Measurements from ENCODE around the gene RAC2.
A peak's percentile ranks its signal among the peaks of the same experiment; 100 is the strongest.

The RAC2 gene

DNA sequence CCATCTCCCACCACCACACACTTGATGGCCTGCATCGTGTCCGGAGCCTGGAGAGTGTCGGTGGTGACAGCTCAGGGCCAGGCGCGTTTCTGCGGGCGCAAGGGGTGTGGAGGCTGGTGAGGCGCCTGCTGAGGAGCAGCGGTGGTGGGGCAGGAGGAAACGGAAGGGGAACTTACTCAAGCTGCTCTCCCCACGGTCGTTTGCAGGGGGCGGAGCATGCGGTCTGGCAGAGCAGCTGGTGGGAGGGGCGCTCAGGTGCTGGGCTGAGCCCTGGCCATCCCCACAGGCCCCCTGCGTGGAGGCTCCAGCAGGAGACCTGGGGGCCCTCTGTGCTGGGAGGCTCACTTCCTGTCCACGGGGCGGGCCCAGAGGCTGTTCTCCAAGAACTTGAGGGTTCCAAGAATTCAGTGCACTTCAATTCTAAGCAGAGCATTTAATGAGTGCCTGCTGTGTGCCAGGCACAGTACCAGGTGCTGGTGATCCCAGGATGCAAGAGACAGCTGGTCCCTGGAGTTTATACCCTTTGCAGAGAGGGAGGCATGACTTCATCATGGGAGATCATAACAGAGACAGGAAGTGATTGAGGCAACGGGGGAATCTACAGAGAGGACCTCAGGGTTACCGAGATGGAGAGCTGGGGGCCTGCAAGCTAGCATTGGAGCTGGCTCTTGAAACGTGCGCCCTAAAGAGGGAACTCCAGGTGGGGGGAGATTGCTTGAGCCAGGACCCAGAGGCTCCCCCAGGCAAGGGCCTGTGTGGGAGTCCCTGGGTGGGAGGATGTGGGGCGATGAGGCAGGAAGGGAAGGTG lies at the start of gene RAC2:
Gene RAC2, minus strand, starts transcription at position 156 of the 808 bp plus-strand sequence. Its CDS starts 121 bp downstream, at position 35.
- DNase-seq, result peak; percentile 28

DNA sequence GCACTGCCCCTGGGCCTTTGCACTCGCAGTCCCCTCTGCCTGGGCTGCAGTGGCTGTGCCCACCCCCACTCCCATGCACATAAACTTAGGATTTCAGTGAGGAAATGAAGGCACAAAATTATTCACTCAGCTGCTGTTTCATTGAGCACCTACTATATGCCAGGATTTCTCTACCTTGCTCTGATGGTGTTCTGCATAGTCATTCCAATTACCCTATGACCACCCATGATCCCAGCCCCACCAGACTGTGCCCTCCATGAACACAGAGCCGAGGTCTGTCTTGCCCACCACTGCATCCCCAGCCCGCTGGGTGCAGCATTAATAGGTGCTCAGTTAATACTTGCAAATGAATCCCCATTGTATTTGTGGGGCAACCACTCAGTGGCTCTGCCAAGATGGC lies 49.1 kb upstream of the RAC2 start:
- no peak for DNase-seq

DNA sequence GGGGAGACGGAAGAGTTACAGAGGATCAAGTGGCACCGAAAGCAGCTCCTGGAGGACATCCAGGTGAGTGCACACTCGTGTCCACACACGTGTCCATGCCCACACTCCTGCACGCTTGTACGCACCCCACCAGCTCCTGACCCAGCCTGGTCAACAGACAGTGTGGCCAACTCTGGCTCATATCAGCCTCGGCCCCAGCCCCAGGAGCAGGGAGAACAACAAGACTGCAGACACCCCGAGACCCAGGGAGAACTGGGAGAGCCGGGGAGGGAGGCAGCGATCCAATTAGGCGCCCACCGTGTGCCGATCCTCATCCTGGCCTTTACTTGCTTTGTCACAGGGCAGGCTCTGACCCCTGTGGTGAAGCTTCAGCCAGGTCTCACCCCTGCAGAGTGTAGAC lies 48.6 kb upstream of the RAC2 start:
- DNase-seq, result no peak

DNA sequence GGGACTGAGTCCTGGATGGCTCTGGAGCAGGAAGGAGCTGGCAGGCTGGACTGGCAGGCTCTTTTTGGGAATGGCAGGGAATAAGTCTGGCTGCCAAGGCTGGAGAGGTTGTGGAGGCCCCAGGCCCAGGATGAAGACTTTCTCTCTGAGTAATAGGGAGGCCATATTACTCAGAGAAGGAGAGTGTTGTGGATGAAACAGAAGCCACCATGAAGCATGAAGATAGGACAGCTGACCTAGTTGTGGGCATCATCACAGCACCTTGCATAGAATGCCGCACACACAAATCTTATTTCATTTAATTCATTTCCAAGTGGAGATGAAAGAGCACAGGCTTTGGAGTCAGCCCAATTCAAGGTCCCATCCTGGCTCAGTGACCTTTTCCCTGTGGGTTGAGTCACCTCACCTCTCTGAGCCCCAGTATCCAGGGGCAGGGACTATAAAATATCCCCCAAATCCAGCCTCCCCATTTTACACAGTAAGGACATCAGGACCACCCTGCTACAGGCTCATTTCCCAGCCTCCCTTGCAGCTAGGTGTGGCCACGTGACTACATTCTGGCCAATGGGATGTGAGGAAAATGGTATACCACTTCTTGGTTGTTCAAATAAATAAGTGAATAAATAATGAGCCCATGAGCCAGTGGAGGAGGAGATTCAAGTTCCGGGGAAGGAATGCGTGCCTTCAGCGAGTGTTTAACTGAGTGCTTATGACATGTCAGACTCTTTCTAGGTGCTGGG lies 47.7 kb upstream of the RAC2 start:
- no peak for DNase-seq

DNA sequence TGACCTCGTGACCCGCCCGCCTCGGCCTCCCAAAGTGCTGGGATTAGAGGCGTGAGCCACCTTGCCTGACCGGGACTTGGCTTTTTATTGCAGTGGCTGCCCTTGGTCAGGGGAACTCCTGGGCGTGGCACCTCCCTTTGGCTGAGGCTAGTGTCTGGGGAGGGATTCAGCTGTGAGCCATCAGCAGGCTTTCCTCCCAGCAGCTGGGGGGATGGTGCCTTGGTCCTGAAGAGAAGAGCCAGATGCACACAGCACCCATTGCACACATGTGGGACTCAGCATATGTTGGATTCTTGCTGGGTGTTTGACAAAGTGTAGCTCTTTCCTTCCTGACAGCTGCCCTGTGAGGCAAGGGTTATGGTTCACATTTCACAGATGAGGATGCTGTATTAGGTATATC lies 46.7 kb upstream of the RAC2 start:
- DNase-seq, result no peak

DNA sequence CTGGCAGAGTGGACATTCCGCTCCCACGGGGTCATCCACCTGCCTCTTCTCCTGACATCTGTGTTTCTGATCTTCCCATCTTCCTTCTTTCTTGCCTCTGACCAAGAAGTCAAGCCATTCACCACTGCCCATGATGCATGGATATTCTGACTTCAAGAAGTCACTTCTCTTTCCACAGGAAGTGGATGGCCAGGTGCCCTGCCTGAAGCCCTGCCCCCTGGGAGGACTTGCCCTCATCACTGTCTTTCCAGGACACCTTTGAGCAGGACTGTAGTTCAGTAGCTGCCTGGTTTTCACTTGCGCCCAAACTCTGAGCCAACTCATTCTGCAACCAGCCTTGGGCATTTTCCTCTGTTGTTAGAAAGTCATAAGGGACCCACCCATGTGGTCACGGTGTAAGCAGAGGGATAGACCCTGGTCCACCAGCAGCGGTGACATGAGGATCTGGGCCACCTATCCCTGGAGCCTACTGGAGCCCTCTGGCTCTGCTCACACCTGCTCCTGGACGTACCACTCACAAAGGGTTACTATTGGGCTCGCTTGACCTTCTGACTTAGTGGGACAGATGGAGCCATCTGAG lies 45.2 kb upstream of the RAC2 start:
- no peak for DNase-seq

DNA sequence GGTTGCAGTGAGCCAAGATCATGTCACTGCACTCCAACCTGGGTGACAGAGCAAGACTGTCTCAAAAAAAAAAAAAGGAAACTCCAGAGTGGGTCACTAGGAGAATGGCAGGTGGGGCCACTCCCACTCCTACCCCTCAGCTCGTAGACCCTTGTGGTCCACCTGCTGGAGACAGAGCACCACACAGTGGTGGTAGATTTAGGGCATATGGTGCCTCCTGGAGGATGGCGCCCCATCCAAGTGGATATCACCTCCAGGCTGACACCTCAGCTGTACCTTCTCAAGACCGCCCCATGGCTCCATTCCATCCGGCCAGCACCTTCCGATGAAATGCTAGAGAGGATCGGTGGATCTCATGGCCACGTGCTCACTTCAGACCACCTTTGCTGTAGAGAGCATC lies 44.5 kb upstream of the RAC2 start:
- no peak for DNase-seq

DNA sequence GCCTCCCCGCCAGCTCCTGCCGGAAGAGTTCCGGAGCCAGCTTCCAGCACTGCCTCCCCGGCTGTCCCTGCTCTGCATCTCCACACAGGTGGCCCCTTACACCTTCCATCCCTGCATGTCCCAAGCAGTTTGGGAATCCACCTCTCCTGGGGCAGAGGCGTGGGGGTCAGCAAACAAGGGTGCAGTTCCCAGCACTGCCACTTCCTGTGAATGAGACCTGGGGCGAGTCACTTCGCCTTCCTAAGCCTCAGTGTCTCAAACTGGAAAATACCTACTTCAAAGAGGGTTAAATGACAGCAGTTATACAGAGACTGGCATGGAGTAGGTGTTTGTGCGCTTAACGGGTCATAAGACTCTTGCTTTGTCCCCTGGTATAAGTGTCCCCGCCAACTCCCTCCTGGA lies 43.5 kb upstream of the RAC2 start:
- no peak for DNase-seq

DNA sequence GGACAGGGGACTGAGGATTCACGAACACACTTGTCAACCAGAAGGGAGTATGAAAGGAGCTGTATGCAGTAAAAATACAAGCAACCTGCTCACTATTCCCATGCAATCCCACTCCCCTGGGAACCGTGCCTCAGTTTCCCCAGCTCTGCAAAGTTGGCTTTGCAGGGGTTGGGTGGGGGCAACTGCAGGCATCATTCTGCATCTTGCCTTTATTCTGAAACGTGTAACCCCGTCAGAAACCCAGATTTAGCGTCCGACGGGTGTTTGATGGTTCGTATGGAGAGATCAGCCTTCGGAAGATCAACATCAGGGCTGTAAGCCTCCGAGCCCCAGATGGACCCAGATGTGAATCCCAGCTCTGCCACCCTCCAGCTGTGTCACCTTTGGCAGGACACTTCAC lies 41.9 kb upstream of the RAC2 start:
- DNase-seq, result no peak

DNA sequence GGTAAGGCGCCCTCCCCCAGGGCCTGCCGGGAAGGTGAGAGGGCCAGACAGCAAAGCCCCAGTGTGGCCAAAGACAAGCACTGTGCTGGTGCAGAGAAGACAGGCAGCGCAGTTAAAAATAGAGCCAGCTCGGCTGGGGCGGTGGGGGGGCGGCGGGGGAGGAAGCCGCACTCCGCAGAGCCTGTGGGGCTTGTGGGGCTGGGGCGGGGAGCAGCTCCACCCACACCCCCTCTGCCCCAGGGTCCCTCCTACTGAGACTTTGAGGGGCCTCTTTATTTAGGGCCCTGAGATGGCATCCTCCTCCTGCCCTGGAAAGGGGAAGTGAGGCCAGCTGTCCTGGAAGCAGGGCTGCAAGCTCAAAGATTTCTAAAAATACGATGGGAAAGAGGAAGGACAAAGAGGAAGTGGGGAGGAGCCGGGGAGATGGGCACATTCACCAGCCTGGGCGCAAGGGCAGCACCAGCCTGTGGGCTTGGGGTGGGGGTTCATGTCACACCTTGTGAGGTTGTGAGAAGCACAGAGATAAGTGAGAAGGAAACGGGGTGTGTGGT lies 40.8 kb upstream of the RAC2 start:
- no peak for DNase-seq

DNA sequence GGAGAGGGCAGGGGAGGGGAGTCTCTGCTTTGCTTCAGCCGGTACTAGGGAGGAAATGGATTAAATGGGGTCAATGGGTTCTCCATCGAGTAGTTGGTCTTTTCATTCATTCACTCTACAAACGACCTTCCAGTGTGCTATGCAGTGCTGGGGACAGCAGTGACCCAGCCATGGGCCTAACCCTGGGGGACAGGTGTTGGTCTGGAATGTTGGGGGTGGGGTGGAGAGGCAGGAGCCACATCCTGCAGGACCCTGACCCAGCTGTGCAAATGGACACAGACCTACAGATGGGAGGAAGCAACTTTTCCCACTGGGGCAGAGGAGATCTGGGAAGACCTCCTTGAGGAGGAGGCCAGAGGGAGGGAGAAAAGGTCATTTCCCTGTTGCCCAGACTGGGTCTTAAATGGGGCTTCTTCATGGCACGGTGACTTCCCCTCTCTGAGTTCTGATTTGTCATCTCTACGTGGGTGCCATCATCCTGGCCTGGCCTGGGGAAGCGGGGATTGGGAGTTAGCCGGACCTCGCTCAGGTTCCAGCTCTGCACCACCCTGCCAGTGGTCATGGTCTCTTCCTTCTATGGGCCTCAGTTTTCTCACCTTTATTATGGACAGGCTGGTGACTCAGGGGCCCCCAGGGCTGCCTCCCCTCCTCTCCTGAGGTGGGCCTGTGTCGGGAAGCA lies 40.2 kb upstream of the RAC2 start:
- DNase-seq, result no peak

DNA sequence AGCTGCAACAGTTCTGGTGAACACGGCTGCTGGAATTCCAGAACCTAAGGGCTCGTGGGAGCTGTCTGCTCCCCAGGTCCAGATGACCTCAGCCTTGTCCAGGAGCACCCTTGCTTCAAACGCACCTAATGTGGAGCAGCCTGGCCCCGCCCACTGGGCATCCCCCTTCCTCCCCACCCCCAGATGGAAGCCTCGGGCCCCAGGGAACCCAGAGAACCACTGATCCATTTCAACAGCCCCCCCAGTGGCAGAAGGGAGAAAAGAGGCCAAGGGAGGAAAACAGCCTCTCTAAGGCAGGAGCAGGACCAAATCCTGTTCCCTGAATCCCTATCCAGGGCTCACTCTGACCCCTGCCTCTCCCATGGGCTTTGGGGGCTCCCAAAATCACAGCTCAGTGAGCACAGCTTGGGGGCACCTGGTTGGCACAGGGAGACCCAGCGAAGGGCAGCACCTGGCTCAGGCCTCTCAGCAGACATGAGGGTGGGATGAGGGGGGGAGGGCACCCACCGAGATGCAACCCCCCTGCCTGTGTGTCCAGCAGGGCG lies 39.4 kb upstream of the RAC2 start:
- DNase-seq, result no peak

DNA sequence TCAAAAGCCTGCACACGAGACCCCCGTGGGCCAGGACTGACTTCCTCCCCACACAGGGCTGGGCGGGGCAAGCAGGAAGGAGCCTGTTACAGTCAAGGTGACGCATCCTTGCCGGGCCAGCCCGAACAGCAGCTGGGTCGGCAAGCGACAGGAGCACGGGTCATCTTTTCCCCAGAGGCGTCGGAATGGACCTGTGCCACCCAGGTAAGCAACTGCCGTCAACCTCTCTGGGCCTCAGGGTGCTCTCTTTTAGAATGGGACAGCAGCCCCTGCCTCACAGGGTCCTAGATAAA lies 38.3 kb upstream of the RAC2 start, which contains the start of gene CYTH4:
Gene CYTH4, plus strand, starts transcription at position 124 of the 293 bp plus-strand sequence. Its CDS starts 62 bp downstream, at position 186.
- no peak for DNase-seq

DNA sequence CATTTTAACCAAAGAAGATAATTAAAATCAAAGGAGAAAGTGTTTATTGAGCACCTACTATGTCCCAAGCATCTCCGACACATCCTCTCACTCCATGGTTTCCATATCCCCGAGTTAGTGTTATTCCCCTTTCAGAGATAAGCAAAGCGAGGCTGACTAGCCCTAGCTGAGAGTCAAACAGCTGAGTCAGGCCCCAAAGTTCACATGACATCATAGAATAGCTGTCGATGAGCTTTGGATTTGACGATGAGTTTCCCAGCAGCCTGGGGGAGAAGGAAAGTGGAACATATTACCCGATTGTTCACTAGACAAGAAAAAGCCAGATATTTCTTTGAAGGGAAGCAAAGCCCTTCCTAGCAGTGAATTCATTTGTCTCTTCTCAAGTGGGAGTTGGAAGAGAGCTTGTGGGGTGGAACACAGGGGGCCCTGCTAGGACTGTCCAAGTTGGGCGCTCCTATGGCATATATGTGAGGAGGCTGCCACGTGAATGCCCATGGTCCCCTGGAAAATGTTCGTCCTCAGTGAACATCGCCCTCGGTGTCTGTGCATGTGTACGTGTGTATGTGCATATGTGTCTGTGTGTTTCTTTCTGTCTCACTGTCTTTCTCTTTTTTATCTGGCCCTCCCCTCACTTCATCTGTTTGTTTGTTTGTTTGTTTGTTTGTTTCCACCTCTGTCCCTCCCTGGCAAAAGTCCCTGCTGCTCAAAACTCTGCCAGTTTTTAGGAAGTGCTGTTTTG lies 37.7 kb upstream of the RAC2 start:
- DNase-seq, result no peak

DNA sequence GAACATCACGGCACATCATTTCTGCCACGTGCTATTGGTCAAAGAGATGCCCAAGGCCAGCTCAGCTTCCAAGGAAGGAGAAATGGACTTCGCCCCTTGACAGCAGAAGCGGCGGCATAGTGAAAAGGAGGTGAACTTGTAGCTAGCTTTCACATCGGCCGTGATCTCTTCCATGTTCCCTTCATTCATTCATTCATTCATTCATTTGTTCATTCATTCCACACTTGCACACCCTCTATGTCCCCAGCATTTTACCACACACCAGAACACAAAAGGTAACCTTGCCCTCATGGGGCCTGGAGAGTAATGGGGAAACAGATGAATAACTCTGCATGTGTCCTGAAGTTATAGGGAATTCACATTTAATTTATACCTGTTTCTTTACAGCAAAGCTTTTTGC lies 37.1 kb upstream of the RAC2 start:
- no peak for DNase-seq

DNA sequence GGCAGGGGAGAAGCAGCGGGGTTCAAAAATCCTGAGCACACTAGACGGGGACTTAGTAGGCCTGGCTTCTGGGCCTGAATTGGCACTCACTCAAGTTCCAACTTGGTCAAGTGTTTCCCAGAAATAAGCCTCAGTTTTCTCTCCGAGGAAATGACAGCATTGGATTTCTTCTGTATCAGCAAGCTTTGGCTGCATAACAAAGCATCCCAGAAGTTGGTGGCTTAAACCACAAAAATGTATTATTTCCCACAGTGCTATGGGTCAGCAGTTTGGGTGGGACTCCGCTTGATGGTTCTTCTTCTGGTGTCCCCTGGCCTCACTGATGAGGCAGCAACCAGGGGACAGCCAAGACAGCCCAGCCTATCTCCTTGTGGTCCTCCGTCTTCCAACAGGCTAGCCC lies 36.6 kb upstream of the RAC2 start:
- DNase-seq, result no peak

DNA sequence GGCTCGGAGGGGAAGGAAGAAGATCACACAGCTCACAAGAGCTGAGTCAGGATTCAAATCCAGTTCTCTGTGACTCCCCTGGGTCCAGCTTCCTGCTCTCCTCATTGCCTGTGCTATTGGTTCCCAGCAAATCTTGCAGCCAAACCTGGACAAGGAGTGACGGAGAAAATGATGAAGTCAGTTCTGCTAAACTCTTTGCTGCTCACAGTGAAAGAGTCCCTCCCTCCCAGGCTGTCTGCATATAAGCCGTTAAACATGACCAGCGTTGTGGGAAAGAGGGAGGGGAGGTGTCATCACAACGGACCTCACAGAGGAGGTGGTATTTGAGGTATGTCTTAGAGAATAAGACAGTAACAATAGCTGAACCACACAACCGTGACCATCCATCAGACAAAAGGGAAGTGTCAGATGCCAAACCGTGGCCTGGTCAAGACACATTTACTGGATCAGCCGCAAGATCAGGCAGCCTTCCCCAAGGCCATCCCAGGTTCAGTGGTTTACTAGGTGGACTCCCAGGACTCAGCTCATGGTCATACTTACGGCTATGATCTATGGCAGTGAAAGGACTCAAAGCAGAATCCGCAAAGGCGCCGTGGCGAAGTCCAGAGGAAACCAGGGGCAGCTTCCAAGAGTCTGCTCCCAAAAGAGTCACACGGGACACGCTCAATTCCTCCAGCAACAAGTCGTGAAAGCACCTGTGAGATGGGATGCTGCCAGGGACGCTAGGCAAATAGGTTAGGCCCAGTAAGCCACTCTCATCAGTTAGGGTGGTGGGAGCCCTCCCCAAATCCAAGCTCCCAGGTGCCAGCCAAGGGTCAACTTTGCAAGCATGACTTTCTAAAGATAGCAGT lies 35.5 kb upstream of the RAC2 start:
- no peak for DNase-seq

DNA sequence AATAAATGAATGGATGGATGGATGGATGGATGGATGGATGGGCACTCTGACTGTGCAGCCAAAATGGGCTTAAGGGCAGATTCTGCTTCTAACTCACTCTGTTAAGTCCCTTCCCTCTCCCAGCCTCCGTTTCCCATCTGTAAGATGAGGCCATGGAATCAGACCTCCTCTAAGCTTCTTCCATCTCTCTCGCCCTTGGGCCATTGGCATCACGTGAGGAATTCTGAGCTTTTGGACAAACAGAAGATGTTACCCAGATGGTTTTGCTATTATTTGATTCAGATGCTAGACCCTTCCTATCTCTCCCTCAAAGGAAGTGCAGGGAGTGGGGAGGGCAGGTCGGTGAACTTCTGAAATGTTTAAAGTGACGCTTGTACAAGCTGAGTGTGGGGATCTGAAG lies 34.2 kb upstream of the RAC2 start:
- no peak for DNase-seq

DNA sequence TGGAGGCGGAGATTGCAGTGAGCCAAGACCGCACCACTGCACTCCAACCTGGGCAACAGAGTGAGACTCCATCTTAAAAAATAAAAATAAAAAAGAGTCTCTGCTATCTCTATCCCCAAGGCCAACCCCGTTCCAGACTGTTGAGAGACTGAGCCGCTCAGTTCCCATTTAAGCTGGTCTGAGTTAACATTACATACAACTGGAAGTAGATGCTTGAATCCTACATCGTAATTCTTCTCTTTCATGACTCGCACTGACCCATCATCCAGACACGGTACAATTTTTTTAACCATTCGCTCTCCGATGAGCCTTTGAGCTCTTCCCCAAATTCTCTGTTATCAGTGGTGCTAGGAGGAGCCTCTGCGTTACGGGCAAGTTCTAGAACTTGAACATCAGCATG lies 33.3 kb upstream of the RAC2 start:
- DNase-seq, result no peak

DNA sequence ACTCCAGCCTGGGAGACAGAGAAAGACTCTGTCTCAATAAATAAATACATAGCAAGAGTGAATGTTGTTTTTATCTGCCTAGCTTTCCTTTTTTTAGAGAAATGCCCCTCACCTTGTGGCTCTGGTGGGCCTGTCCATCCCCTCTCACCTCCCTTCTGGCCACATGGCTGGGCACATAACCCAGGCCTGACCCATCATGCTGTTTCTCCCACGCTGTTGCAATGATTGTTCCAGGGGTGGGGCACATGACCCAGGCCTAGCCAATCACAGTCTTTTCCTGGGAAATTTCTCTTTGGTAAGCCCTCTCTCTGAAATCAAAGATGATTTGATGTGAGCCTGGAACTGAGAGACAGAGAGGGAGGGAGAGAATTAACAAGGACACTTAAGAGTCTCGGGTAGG lies 32.7 kb upstream of the RAC2 start:
- no peak for DNase-seq

DNA sequence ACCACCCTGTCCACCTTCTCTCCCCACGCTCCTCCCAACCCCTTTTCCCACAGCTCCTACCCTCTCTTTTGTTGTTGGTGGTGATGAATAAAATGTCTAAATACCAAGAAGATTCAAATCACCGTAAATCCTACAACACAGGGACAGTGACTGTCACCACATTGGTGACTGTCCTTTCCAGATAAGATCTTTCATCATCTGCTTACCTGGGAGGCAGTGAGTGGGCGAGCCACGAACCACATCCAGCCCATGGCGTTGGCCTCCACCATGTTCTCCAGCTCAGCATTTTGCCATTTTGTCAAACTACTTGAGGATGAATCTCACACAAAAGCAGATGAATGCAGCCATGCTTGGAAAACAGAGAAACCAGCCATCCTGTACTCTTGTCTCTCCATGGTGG lies 31.6 kb upstream of the RAC2 start:
- no peak for DNase-seq

All from COR-L47 (cell line).